Stimulated activated CD8-positive, alpha-beta memory T cell treated with anti-CD3 and anti-CD28 coated beads, Interleukin-15, amount 100 ng/mL, for 4 hours (primary cell): ENCODE measurements around the gene PRIMPOL.
"Not testable (repeated sequence)": the region's sequence is repeated elsewhere in the genome, so short reads cannot be mapped to it uniquely, and the experiment has no call there.

Experiments used
- DNase-seq, 2 donors: peaks; one replicate each; pipeline ENCODE4 v3.0.0-alpha.2; 2020; ENCODE audit warnings: low read depth in 2 of 2

Gene PRIMPOL, protein sequence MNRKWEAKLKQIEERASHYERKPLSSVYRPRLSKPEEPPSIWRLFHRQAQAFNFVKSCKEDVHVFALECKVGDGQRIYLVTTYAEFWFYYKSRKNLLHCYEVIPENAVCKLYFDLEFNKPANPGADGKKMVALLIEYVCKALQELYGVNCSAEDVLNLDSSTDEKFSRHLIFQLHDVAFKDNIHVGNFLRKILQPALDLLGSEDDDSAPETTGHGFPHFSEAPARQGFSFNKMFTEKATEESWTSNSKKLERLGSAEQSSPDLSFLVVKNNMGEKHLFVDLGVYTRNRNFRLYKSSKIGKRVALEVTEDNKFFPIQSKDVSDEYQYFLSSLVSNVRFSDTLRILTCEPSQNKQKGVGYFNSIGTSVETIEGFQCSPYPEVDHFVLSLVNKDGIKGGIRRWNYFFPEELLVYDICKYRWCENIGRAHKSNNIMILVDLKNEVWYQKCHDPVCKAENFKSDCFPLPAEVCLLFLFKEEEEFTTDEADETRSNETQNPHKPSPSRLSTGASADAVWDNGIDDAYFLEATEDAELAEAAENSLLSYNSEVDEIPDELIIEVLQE

DNA sequence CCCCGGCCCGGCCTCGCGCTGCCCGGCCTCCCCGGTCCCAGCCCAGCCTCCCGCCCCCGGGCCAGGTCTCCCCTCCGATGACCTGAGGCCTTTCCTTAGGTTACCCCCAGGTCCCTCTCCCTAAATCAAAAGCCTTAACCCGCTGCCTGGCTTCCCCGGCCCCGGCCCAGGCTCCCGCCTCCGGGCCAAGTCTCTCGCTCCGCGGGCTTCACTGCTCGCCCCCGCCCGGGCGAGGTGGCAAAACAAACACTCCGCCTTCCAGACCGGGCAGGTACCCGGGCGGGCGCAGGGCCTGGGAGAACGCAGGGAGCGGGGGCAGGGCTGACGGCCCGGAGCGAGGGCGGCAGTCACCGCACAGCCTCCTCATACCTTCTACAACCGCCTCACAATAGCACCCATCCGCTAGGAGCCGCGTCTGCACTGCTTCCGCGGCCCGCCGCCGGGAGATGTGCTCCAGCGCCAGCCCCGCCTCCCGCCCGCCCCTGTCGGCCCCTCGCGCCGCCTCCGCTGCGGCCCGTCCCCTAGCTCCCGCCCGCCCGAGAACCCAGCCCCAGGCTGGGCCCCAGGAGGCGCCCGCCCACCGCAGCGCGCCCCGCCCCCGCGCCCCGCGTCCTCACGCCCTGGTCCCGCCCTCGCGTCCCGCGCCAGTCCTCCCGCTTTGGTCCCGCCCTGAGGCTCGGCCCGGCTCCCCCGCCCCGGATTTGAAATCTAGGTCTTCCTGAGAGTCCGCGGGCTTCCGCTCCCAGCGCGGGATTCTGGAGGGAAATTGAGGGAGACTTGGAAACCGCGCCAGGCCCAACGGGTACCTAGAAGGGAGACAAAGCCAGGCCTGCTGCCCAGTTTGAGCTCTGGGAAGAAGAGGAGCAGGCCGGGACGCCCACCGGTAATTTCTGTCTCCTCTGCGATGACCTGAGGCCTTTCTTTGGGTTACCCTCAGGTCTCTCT, at the start of gene PRIMPOL, which contains the start of gene CASP3:
PRIMPOL (plus strand) TSS at position 713 of the 945 bp plus-strand sequence. CDS start 7,403 bp downstream, outside the sequence.
CASP3 (minus strand) TSS at position 422 of the 945 bp plus-strand sequence. CDS start 10,994 bp downstream, outside the sequence.
- peak; percentile 86 to 94 for DNase-seq

DNA sequence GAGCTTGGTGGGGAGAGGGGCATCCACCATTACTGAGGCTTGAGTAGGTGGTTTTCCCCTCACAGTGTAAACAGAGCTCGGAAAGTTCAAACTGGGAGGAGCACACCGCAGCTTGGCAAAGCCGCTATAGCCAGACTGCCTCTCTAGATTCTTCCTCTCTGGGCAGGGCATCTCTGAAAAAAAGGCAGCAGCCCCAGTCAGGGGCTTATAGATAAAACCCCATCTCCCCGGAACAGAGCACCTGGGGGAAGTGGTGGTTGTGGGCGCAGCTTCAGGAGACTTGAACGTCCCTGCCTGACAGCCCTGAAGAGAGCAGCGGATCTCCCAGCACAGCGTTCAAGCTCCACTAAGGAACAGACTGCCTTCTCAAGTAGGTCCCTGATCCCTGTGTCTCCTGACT, 48.6 kb upstream of the PRIMPOL start:
- not testable (repeated sequence) for DNase-seq

DNA sequence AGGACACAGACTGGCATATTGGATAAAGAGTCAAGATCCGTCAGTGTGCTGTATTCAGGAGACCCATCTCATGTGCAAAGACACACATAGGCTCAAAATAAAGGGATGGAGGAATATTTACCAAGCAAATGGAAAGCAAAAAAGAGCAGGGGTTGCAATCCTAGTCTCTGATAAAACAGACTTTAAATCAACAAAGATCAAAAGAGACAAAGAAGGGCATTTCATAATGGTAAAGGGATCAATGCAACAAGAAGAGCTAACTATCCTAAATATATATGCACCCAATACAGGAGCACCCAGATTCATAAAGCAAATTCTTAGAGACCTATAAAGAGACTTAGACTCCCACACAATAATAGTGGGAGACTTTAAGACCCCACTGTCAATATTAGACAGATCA, 46.7 kb upstream of the PRIMPOL start:
- not testable (repeated sequence) for DNase-seq

DNA sequence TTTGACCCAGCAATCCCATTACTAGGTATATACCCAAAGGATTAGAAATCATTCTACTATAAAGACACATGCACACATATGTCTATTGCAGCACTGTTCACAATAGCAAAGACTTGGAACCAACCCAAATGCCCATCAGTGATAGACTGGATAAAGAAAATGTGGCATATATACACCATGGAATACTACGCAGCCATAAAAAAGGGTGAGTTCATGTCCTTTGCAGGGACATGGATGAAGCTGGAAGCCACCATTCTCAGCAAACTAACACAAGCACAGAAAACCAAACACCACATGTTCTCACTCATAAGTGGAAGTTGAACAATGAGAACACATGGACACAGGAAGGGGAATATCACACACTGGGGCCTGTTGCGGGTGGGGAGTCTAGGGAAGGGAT, 42.1 kb upstream of the PRIMPOL start:
- DNase-seq = not testable (repeated sequence)

DNA sequence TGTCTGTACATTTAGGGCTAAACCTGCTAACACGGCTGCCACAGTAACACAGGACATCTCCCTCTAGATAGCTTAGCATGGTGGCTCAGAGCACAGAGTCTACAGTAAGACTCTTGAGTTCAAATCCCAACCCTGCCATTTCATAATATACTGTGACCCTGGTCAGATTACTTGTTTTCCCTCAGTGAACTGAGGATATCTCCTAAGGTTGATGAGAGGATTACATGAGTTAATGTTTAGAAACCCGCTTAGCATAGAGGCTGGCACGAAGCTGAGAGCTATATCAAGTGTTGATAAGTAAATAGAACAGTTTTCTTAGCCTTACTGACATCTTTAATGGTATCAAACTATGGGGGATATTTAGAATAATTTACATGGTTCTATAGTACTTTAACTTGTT, 37.5 kb upstream of the PRIMPOL start:
- no peak for DNase-seq

DNA sequence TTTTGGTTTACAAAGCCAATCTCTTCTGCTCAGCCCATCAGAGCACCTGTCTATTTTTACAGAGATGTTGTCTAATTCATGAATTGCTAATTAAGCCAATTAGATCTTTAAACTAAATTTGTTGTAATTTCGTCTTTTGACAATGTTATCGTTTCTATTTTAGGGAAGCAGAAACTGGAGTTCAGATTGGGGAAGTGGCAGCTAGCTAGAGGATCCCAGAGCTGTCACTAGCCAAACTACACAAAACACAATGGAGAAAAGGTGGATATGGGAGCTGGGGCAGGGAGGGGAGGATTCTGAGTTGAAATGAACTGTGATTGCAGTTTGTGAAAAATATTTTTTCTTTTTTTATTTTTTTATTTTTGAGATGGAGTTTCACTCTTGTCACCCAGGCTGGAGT, 36.1 kb upstream of the PRIMPOL start:
- no peak for DNase-seq

DNA sequence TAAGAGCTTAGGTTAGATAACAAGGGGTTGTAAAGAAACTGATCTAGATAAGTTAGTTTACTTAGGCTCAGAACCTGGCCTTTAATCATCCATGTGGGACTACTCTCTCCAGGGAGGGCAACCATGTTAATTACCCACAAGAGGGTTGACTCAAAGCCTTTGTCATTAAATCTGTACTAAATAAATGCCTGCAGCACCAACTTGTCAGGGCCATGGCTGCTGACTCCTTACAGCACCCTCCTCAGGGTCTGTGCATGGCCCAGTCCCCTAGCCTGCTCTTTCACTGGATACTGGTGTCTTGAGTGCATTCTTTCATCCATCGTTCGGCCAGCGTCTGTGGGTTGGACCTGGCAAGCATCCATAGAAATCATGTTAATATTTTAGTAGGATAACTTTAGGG, 35.0 kb upstream of the PRIMPOL start:
- DNase-seq = no peak

DNA sequence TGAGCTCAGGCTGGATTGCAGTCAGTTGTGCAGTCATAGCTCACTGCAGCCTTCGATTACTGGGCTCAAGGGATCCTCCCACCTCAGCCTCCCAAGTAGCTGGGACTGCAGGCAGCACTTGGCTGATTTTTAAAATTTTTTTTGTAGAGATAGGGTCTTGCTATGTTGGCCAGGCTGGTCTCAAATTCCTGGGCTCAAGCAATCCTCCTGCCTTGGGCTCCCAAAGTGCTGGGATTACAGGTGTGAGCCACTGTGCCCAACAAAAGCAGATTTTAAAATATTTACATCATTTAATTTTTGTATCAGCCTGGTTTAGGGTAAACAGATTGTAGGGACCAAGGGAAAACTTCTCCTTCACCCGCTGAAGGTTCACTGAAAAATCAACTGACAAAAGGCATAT, 33.4 kb upstream of the PRIMPOL start:
- DNase-seq = not testable (repeated sequence)

DNA sequence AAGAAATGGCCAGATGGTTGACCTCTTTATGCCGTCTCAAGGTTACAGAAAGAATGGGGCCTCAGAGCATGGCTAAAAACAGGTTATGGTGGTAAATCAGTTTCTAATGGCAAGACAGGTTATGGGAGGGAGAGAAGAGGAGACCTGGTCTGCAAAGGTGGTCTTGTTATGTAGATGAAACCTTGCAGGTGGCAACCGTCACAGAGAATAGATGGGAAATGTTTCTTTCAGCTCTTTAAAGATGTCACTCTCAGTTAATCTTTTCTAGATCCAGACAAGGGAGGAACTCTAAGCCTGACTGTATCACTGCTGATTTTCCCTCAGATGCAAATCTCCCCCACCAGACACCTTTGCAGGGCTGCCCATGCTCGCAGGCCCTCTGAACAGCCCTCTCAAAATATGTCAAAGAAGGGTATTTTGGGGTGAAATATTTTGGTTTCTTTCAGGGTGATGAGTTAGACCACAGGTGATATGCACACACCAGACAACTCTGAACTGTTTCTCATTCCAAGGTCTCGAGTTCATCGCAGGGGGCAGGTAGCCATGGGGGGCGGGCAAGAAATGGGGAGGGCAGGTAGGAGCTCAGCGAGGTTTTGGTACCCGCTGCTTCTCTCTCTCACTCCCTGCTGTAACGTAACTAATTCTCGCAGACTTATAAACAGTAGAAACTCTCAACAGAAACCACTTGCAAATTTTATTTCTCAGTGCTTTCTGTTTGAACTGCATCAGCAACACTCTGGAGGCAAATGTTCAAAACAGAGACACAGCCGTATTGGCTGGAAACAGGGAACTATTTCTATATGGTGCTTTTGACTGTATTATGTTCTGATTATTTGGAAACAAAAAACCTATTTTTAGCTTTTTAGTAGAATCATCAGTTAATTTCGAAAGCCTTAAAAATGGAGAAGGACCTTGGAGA, 32.6 kb upstream of the PRIMPOL start:
- DNase-seq = no peak

DNA sequence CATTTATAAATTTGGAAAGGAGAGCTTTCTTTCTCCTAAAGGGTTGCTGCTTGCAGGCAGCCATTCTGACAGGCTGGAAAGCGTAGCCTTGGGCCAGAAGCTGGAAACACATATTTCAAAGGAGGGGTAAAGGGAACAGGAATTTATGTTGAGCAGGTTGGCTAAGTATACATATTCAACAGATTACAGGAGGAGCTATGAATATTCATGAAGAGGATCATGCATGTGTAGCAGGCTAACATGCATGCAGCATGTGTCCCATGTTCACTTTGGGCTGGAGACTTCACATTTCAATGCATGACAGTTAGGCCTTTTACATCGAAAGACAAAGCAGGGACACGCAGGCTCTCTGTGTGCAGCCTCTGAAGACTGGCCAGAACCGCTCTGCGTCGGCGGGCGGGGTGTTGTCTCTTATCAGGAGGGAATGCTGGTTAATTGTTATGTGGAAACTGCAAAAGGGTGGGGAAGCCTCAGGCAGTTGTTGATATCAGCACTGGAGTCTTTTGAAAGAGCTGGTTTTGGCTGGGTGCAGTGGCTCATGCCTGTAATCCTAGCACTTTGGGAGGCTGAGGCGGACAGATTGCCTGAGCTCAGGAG, 31.8 kb upstream of the PRIMPOL start:
- DNase-seq = no peak

DNA sequence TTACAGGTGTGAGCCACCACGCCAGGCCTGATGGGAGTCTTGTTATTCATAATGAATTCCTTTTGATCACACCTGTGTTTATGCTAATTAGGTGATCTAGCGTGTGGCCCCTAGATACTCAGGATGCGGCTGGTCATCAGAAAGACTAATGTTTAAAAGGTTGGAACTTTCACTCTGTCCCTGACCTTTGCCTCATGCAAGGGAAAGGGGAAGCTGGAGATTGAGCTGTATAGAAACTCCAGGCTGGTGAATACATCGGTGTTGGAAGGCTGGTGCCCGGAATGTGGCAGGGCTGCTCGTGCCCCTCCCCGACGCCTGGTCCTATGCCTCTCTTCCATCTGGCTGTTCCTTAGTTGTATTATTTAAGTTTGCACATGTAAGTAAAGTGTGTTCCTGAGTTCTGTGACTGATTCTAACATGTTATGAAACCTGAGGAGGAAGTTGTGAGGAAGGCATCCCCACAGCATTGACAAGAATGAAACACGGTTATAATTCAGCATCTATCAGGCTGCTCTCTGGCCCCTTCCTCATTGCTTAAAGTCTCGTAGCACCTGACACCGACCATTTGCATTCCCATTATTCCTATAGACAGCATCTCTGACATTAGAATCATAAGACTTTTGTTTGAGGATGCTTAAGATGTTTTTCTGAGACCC, 29.2 kb upstream of the PRIMPOL start:
- no peak for DNase-seq

DNA sequence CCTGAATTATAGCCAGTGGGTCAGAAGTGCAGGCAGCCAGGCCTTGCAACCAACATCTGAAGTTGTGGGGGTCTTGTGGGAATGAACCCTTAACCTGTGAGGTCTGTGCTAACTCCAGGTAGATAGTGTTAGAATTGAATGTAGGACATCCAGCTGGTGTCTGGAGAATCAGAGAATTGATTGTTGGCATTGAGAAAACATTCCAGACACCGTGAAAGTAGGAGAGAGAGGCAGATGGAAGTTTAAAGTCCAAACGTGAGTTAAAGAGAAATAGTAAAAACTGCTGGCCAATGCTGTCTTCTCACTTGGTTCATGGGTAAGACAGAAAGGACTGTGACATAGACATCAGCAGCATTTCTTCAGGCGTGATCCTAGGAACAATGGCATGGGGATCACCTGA, 28.0 kb upstream of the PRIMPOL start:
- no peak for DNase-seq

DNA sequence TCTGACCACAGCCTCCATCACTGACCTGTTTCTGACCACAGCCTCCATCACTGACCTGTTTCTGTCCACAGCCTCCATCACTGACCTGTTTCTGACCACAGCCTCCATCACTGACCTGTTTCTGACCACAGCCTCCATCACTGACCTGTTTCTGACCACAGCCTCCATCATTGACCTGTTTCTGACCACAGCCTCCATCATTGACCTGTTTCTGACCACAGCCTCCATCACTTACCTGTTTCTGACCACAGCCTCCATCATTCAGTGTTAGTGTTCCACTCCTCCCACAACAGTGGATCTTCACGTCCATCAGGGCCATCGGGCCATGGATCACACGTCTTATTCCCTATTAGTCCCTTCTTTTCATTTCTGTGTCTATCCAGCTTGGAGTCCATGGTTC, 25.0 kb upstream of the PRIMPOL start:
- not testable (repeated sequence) for DNase-seq

DNA sequence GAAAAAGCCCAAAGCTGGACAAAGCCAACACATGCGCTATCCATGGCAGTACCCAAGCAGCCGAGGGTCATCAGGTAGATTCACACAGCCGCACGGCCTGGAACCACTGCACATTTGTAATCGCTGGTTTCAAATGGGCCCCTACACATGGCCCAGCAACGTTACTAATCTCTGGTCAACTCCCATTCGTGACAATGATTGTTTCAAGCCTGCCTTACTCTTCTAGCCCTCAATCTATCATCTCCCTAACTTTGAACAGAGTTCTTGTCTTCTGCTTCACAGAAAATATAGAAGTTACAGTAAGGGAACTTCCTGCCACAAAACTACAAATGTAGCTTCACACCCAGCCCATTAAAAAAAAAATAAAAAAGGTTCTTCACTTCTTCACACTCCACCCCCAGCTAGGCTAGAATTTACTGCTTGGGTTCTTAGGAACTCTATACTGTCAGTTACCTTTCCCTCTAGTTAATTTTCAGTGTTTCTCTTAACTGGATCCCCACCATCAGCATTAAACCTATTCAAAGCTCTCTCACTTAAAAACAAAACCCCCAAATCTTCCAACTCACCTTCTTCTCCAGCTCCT, 24.5 kb upstream of the PRIMPOL start:
- DNase-seq = no peak

DNA sequence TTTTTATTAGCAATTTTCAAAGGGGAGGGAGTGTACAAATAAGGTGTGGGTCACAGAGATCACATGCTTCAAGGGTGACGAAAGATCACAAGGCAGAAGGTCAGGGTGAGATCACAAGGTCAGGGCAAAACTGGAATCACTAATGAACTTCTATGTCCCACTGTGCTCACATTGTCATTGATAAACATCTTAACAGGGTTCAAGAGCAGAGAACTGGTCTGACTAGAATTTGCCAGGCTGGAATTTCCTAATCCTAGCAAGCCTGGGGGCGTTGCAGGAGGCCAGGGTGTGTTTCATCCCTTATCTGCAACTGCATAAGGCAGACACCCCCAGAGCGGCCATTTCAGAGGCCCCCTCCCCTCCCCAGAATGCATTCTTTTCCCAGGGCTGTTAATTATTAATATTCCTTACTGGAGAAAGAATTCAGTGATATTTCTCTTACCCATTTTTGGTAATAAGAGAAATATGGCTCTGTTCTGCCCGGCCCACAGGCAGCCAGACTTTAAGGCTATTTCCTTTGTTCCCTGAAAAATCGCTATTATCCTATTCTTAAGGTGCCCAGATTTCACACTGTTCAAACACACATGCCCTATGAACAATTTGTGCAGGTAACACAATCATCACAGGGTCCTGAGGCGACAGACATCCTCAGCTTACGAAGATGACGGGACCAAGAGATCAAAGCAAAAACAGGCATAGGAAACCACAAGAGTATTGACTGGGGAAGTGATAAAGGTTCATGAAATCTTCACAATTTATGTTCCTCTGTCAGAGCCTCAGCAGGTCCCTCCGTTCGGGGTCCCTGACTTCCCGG, 23.5 kb upstream of the PRIMPOL start:
- not testable (repeated sequence) for DNase-seq

DNA sequence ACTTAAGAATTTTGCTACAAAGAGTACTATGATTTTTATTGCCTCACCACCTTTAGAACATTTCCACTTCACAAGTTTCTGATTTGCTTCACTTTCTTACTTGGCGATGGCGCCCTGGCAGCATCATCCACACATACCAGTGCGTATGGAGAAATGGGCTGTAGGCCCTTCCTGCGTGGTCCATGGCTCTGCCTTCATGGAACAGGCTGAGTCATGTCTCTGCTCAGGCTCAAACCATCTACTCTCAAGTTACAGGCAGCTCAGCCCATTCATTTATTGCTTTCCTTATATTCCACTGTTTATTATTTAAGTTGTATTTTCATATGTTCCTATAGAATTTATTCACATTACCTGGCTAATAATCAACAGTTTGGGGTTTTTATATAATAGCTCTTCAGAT, 21.4 kb upstream of the PRIMPOL start:
- DNase-seq = no peak

DNA sequence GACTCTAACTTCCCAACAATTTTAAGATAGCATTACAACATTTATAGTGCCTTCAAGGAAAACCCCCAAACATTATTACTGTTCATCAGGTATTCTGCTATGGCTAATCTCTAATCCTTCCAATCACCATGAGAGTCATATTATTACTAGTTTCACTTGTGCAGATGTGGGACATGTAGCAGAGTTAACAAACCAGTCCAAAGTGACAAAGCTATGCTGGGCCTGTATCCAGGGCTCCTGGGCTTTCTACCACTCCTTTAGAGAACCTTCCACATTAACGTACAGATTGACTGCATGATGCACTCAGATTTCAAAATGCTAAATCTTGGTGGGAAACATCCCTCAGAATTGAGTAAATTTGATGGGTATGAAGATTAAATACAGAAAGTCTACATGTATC, 16.7 kb upstream of the PRIMPOL start:
- DNase-seq = no peak

DNA sequence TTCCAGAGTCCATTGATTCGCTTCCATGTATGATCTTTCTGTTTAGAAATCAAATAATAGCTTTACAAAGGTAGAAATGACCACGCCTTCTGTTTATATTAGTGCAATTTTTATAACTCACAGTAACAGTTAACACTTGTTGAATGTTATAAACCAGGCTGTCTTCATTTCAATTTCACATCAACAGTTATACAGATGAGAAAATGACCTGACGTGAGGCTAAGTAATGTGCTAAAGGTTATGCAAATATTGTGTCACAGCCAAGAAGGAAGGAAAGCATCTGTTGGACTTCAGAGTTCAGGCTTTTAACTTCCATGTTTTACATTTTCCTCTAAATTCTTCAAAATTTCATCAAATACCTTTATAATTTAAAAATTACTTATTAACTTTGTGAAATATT, 14.2 kb upstream of the PRIMPOL start:
- no peak for DNase-seq

DNA sequence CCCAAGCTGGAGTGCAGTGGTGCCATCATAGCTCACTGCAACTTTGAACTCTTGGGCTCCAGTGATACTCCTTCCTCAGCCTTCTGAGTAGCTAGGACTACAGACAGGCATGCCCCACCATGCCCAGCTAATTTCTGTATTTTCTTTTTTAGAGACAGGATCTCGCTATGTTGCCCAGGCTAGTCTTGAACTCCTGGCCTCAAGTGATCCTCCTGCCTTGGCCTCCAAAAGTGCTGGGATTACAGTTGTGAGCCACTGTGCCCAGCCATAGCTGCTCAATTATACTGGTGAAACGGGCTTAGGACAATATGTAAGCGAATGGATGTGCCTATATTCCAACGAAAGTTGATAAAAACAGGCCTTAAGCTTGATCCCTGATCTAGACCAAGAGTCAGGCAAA, 13.4 kb upstream of the PRIMPOL start:
- DNase-seq = no peak
